K562 (cell line): ENCODE results near the gene SPATS2L. TPM values are rescaled to one million over a fixed set of nuclear protein-coding genes. Genes with fewer than 3 reads are reported as not detected.

Source experiments
- ATAC-seq: fragments of 200-7000 bp; cut with Tn5 transposase; 3 replicates; pipeline ENCODE4 v1.9.1; 2020; ENCODE audit warnings: moderate library complexity
- BruUV-seq: library from RNA; stranded (reverse); fragments of 400-500 nt; replicated peaks from 2 replicates; lab custom pipeline; 2021; lab: Mats Ljungman, UMichigan
- CTCF ChIA-PET: fragments of 300-600 bp; formaldehyde crosslinking; extraction: SDS; loops from one replicate; lab custom pipeline; 2021; ENCODE audit warnings: low intra/inter-chr PET ratio; lab: Yijun Ruan, JAX
- POLR2A ChIA-PET: fragments of 300-600, 350-650 bp; sonication (Branson Sonifier 250); formaldehyde crosslinking; extraction: SDS; loops from one replicate; lab custom pipeline; 2021; ENCODE audit warnings: antibody characterized with exemption, inconsistent platforms; lab: Yijun Ruan, JAX
- DNase-seq, 4 experiments: peaks; one replicate each; pipeline versions ENCODE4 v3.0.0 to v3.0.0-alpha.2; 2011 to 2018; ENCODE audit warnings: low spot score in 3 of 4, mixed read lengths in 3 of 4; ENCODE audit errors: extremely low read depth in 1 of 4
- FAIRE-seq: peaks from 2 replicates; lab custom pipeline; 2011; peaks lifted over from hg19 to GRCh38; lab: Jason Lieb, UNC
- H2AFZ ChIP-seq: 2 replicates; pipeline ENCODE4 v1.6.0; 2011; ENCODE audit warnings: low read depth, low read length, control low read depth, inconsistent platforms
- H3K27ac ChIP-seq: fragments of 200-600 bp; 3 replicates; pipeline ENCODE4 v1.8.0; 2011; ENCODE audit warnings: low read depth, mild to moderate bottlenecking, control low read depth, inconsistent platforms, low read length, moderate library complexity, mixed read lengths; ENCODE audit errors: extremely low read depth
- H3K27me3 ChIP-seq, 2 experiments: fragments of 300-600 bp in 1 of 2; 2 replicates in 1 of 2; 3 replicates in 1 of 2; pipeline versions ENCODE4 v1.6.0 to v1.8.0; 2011; ENCODE audit warnings: inconsistent platforms in 2 of 2, low read length in 2 of 2, mild to moderate bottlenecking in 1 of 2, mixed read lengths in 1 of 2, moderate library complexity in 1 of 2; ENCODE audit not compliant: control insufficient read depth in 2 of 2, insufficient read depth in 2 of 2
- H3K36me3 ChIP-seq: fragments of 300-600 bp; 3 replicates; pipeline ENCODE4 v1.8.0; 2011; ENCODE audit warnings: mild to moderate bottlenecking, low read length, inconsistent platforms; ENCODE audit not compliant: control insufficient read depth, insufficient read depth
- H3K4me1 ChIP-seq, 2 experiments: fragments of 200-600 bp in 1 of 2; replicated peaks in 1 of 2; 2 replicates in 1 of 2; 3 replicates in 1 of 2; pipeline versions ENCODE4 v1.5.1 to v1.8.0; 2011; ENCODE audit warnings: inconsistent platforms in 2 of 2, low read length in 2 of 2, mild to moderate bottlenecking in 1 of 2, mixed read lengths in 1 of 2, moderate library complexity in 1 of 2; ENCODE audit not compliant: control insufficient read depth in 2 of 2, insufficient read depth in 2 of 2
- H3K4me2 ChIP-seq: 2 replicates; pipeline ENCODE4 v1.6.1; 2011; ENCODE audit warnings: low read length, control low read depth, inconsistent platforms, mixed read lengths; ENCODE audit not compliant: insufficient read depth
- H3K4me3 ChIP-seq: fragments of 200-600 bp; sonication (generic), shearing (Covaris generic); 2 replicates; pipeline ENCODE4 v1.5.1; 2016; ENCODE audit warnings: control low read depth, inconsistent platforms
- H3K79me2 ChIP-seq: fragments of 200-600 bp; 3 replicates; pipeline ENCODE4 v1.8.0; 2011; ENCODE audit warnings: low read length, inconsistent platforms; ENCODE audit not compliant: control insufficient read depth, insufficient read depth
- H3K9ac ChIP-seq, 2 experiments: 2 replicates each; pipeline versions ENCODE4 v1.6.0 to v1.6.1; 2011; ENCODE audit warnings: low read depth in 2 of 2, low read length in 2 of 2, control low read depth in 1 of 2, inconsistent platforms in 1 of 2, mild to moderate bottlenecking in 1 of 2, mixed read lengths in 1 of 2; ENCODE audit not compliant: insufficient read depth in 1 of 2
- H3K9me1 ChIP-seq: one replicate; pipeline ENCODE4 v1.6.0; 2011; ENCODE audit warnings: inconsistent platforms, mild to moderate bottlenecking, low read length, moderate library complexity; ENCODE audit not compliant: control insufficient read depth, insufficient read depth
- H3K9me3 ChIP-seq: replicated peaks from 2 replicates; pipeline ENCODE4 v1.5.1; 2011; ENCODE audit warnings: low read depth, low read length, inconsistent platforms; ENCODE audit not compliant: control insufficient read depth, insufficient read depth
- H4K20me1 ChIP-seq: replicated peaks from 2 replicates; pipeline ENCODE4 v1.6.1; 2011; ENCODE audit warnings: low read length, inconsistent platforms, mixed read lengths; ENCODE audit not compliant: control insufficient read depth, insufficient read depth
- ETV6 ChIP-seq, 3 experiments: fragments of 150-350 bp in 1 of 3; sonication (generic) in 1 of 3; formaldehyde crosslinking in 1 of 3; IDR thresholded peaks; 2 replicates each; pipeline versions ENCODE4 v1.6.1 to v1.8.0; 2014 to 2022; ENCODE audit warnings: borderline replicate concordance in 2 of 3, low read depth in 2 of 3, antibody characterized with exemption in 1 of 3, low read length in 1 of 3, mild to moderate bottlenecking in 1 of 3, missing genetic modification reagents in 1 of 3
- HES1 ChIP-seq: fragments of 450-650 bp; IDR thresholded peaks from 2 replicates; pipeline ENCODE4 v1.6.1; 2016; ENCODE audit warnings: low read depth, mild to moderate bottlenecking, moderate library complexity
- NCOA1 ChIP-seq: fragments of 450-650 bp; IDR thresholded peaks from 2 replicates; pipeline ENCODE4 v1.6.1; 2016; ENCODE audit warnings: low read depth
- NFE2L1 ChIP-seq: fragments of 450-650 bp; IDR thresholded peaks from 2 replicates; pipeline ENCODE4 v1.6.1; 2016; ENCODE audit warnings: missing genetic modification characterization, low read depth, mild to moderate bottlenecking, missing compliant biosample characterization, moderate library complexity, borderline replicate concordance
- RBM22 ChIP-seq: fragments of 200-400 bp; formaldehyde crosslinking; IDR thresholded peaks from 2 replicates; pipeline ENCODE4 v1.6.1; 2018; ENCODE audit warnings: low read length, low read depth; ENCODE audit not compliant: poor library complexity, severe bottlenecking
- RCOR1 ChIP-seq, 2 experiments: IDR thresholded peaks; 2 replicates each; pipeline ENCODE4 v1.6.1; 2012; ENCODE audit warnings: low read depth in 2 of 2, low read length in 2 of 2, borderline replicate concordance in 1 of 2, improper control_type of control experiment in 1 of 2
- SAP30 ChIP-seq: fragments of 200-600 bp; sonication (generic); IDR thresholded peaks from 2 replicates; pipeline ENCODE4 v1.6.1; 2012; ENCODE audit warnings: borderline replicate concordance, low read depth, mild to moderate bottlenecking, moderate library complexity, low read length, control low read depth, inconsistent platforms; ENCODE audit not compliant: insufficient read depth, poor library complexity, severe bottlenecking
- SRSF3 ChIP-seq: fragments of 200-400 bp; formaldehyde crosslinking; IDR thresholded peaks from 2 replicates; pipeline ENCODE4 v1.6.1; 2016; ENCODE audit warnings: mild to moderate bottlenecking, low read length, moderate library complexity; ENCODE audit not compliant: insufficient read depth
- ZKSCAN8 ChIP-seq: fragments of 200-800 bp; sonication (Bioruptor generic); IDR thresholded peaks from 2 replicates; pipeline ENCODE4 v1.6.1; 2016; ENCODE audit warnings: missing genetic modification characterization, missing compliant biosample characterization
- ZNF644 ChIP-seq: fragments of 200-800 bp; sonication (Bioruptor generic); IDR thresholded peaks from 2 replicates; pipeline ENCODE4 v1.6.1; 2016; ENCODE audit warnings: low read depth, missing genetic modification characterization, missing compliant biosample characterization
- WGBS: fragments of 100-300 bp; shearing (Covaris generic); methylation state at CpG from one replicate; pipeline ENCODE4 v1.1.6; 2016; ENCODE audit warnings: low coverage, mixed read lengths; ENCODE audit not compliant: insufficient coverage; ENCODE audit errors: missing lambda C conversion rate; 5-methylcytosine and 5-hydroxymethylcytosine counted together
- in situ Hi-C: fragments of 300-500 bp; cut with MboI; formaldehyde crosslinking; loops from 4 replicates; pipeline ENCODE4 v1.15.0; 2018; ENCODE audit warnings: inconsistent platforms, mixed read lengths
- intact Hi-C: fragments of 100-400 bp; cut with micrococcal nuclease; formaldehyde crosslinking; loops from 2 replicates; pipeline ENCODE4 v1.14.2; 2022
- polyA plus RNA-seq, 8 experiments: library from polyadenylated mRNA; depleted of rRNA in 4 of 8; stranded (reverse) in 5 of 8; unstranded in 3 of 8; fragments of >200 nt; fragmentation: Nextera tagmentation in 2 of 8; fragmentation: Illumina TruSeq in 1 of 8; extraction: Ambion mirVana in 2 of 8; extraction: Trizol in 1 of 8; gene quantifications; 2 replicates each; pipeline versions ENCODE4 v1.2.1 to v1.2.3, GENCODE V29; 2011 to 2014; ENCODE audit warnings: inconsistent platforms in 1 of 8, missing spikeins in 1 of 8
- total RNA-seq, 7 experiments: library from RNA; depleted of rRNA in 6 of 7; stranded (reverse); fragments of >200 nt in 6 of 7; fragmentation: Illumina TruSeq in 2 of 7; extraction: Trizol in 2 of 7; gene quantifications; 2 replicates each; pipeline versions ENCODE4 v1.2.1 to v1.2.3, GENCODE V29; 2011 to 2021; ENCODE audit warnings: low replicate concordance in 1 of 7

The SPATS2L gene
- total and polyA plus RNA-seq, 9 of the 15 experiments (the other 6 are each of a cell fraction or from before 2014, with no cell fraction given), result 11.3 to 41.5 (median 24.9) TPM

- DNase-seq (no peak), FAIRE-seq (no peak), ATAC-seq (no peak)
- Histone ChIP-seq H3K36me3 (no peaks in the 10 kb centered on the region), H4K20me1 (no peaks in the 10 kb centered on the region), H3K27me3 (no peaks in the 10 kb centered on the region), H3K9ac (no peak overlapping the region), H3K9me3 (no peaks in the 10 kb centered on the region), H2AFZ (no peak overlapping the region), H3K4me1 (no peaks in the 10 kb centered on the region; a peak in 1 of 5 replicates), H3K4me2 (no peak overlapping the region), H3K9me1 (no peaks in the 10 kb centered on the region), H3K4me3 (no peak overlapping the region), H3K27ac (no peak overlapping the region), H3K79me2 (peaks cover 2% of the 10 kb centered on the region; the same call in 1 of the 3 replicates)
- intact Hi-C loops (no loop called here), in situ Hi-C loops (no loop called here)
- CTCF ChIA-PET, result no interaction called here
- BruUV-seq, result no TSS peak
- 8% methylated on average over 1 of the region's 1 CpG for WGBS
- POLR2A ChIA-PET, result interaction anchor here (0.9 kb wide), 1 partner anchor 379 kb away, joined by 3 read pairs; no protein-coding TSS in a partner anchor
- TF ChIP-seq SAP30, result no peak
These were observed 16.1 kb downstream of the SPATS2L start for GRCh38 chr2:200322607-200323006.

GRCh38 chr2:200324362-200324761 lies 17.9 kb downstream of the SPATS2L start:
- Histone ChIP-seq H3K27ac (no peak overlapping the region), H3K4me1 (no peaks in the 10 kb centered on the region), H3K9me3 (no peaks in the 10 kb centered on the region), H3K79me2 (peaks cover 2% of the 10 kb centered on the region; the same call in 1 of the 3 replicates), H3K4me3 (no peak overlapping the region), H2AFZ (no peak overlapping the region), H3K9ac (no peak overlapping the region), H3K9me1 (no peaks in the 10 kb centered on the region), H4K20me1 (no peaks in the 10 kb centered on the region), H3K27me3 (no peaks in the 10 kb centered on the region), H3K36me3 (no peaks in the 10 kb centered on the region), H3K4me2 (no peak overlapping the region)
- BruUV-seq, result no TSS peak
- 11% methylated on average over 1 of the region's 1 CpG for WGBS
- TF ChIP-seq RBM22, result no peak
- TF ChIP-seq NCOA1, result no peak
- TF ChIP-seq ETV6 (IDR thresholded peaks at IDR 0.05; ENCODE audit: borderline replicate concordance in 1 of 2, low read depth in 2 of 2, low read length in 1 of 2), result no peak
- TF ChIP-seq ETV6 (CRISPR knock-in tag; IDR thresholded peaks at IDR 0.05; ENCODE audit: borderline replicate concordance), result no peak
- no peak for TF ChIP-seq NFE2L1
- TF ChIP-seq RCOR1 (IDR thresholded peaks at IDR 0.05; ENCODE audit: borderline replicate concordance in 1 of 2, low read depth in 2 of 2, low read length in 2 of 2), result no peak
- TF ChIP-seq ZNF644, result no peak
- TF ChIP-seq ZKSCAN8 (CRISPR knock-in tag), result no peak
- TF ChIP-seq SRSF3, result no peak
- TF ChIP-seq HES1, result no peak
- no peak for ATAC-seq
- ChIA-PET CTCF (no interaction called here), POLR2A (interaction anchor here (0.6 kb wide), 1 partner anchor 426 kb away, joined by 3 read pairs; no protein-coding TSS in a partner anchor)
- in situ Hi-C loops, result no loop called here
- no peak for FAIRE-seq
- intact Hi-C loops, result no loop called here
- DNase-seq, result no peak
